ENCODE data around the gene TOX4.

DNA sequence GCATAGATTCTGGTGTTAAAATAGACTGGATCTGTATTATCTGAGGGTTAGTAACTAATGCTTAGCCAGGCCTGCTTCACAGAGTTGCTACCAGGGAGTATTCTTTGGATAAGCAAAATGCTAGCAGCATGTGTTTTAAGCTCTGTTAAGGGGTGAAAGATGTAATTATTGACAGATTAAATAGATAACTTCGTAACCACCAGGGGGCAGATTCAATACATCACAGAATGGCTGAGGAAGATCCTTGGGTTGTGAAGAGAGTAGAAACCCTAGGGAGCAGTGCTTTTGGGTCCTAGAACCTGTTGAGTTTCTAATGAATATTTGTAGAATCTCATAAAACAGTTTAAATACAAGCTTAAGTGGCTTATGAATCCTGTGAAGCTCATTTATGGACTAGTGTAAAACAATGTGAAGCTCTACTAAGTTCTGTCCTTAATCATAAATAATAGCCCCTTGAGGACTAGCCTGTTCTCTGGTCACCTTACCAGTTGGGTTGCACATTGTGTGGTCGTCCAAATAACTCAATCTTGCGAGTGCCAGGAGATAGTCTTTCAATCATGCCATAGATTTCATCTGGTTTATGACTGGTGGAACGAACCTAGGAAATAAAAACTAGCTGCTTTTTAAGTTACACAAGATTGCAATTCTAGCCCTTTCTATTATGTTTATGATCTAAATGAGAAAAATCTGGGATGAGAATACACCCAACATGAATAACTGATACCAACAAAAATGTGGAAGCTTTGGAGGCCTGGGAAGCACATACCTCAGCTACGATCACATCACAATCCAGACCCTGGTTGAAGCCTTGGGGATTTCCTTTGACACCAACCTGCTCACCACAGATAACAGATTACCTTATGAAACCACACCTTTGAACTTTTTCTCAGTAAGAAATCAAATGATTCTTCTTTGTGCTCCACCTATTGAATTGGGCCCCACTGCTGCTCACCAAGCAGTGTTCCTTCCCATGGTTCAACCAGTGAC is 21.8 kb downstream of the TOX4 start:
- TF ChIP-seq, protein P1, sequence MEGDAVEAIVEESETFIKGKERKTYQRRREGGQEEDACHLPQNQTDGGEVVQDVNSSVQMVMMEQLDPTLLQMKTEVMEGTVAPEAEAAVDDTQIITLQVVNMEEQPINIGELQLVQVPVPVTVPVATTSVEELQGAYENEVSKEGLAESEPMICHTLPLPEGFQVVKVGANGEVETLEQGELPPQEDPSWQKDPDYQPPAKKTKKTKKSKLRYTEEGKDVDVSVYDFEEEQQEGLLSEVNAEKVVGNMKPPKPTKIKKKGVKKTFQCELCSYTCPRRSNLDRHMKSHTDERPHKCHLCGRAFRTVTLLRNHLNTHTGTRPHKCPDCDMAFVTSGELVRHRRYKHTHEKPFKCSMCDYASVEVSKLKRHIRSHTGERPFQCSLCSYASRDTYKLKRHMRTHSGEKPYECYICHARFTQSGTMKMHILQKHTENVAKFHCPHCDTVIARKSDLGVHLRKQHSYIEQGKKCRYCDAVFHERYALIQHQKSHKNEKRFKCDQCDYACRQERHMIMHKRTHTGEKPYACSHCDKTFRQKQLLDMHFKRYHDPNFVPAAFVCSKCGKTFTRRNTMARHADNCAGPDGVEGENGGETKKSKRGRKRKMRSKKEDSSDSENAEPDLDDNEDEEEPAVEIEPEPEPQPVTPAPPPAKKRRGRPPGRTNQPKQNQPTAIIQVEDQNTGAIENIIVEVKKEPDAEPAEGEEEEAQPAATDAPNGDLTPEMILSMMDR (IDR thresholded peaks at IDR 0.05) = peak; percentile 34 to 65 (median 60)
- TF ChIP-seq POLR2A (IDR thresholded peaks at IDR 0.05) (no peak), POLR2AphosphoS5 (IDR thresholded peaks at IDR 0.05) (no peak)
